Measurements from ENCODE around the gene GTF2IRD1. TPM values are rescaled to one million over a fixed set of nuclear protein-coding genes. Genes with fewer than 3 reads are reported as not detected.
"Not testable (repeated sequence)": the region's sequence is repeated elsewhere in the genome, so short reads cannot be mapped to it uniquely, and the experiment has no call there.

Gene GTF2IRD1
- total RNA-seq, 2 experiments from 2014 or later = 0.20 to 0.66 TPM

GRCh38 chr7:74612015-74612829, 158.5 kb downstream of the GTF2IRD1 start:
- Mint-ChIP-seq H3K4me1 (peaks cover 10% of the 10 kb centered on the region), H3K9me3 (ENCODE audit: low read depth) (no peaks in the 10 kb centered on the region), H3K27me3 (peaks cover 5% of the 10 kb centered on the region), H3K4me3 (no peak overlapping the region), H3K27ac (no peak overlapping the region), H3K36me3 (no peaks in the 10 kb centered on the region)
- CTCF ChIA-PET = no interaction called here
- DNase-seq (no peak), ATAC-seq (no peak)

GRCh38 chr7:74615933-74616780, 162.5 kb downstream of the GTF2IRD1 start:
- H3K27me3 Mint-ChIP-seq = peaks cover 4% of the 10 kb centered on the region
- CTCF ChIA-PET = interaction anchor here (0.9 to 1.1 kb wide), 2 partner anchors 10 to 167 kb away, joined by 3 to 4 read pairs; no protein-coding TSS in a partner anchor
- peaks cover 13% of the 10 kb centered on the region for H3K4me1 Mint-ChIP-seq
- no peaks in the 10 kb centered on the region for H3K9me3 Mint-ChIP-seq (ENCODE audit: low read depth)
- DNase-seq (no peak), ATAC-seq (no peak)
- no peak overlapping the region for H3K4me3 Mint-ChIP-seq
- H3K27ac Mint-ChIP-seq = no peak overlapping the region
- no peaks in the 10 kb centered on the region for H3K36me3 Mint-ChIP-seq

GRCh38 chr7:74617180-74617744, 163.6 kb downstream of the GTF2IRD1 start:
- peaks cover 4% of the 10 kb centered on the region for H3K27me3 Mint-ChIP-seq
- peaks cover 13% of the 10 kb centered on the region for H3K4me1 Mint-ChIP-seq
- CTCF ChIA-PET = interaction anchor here (1.0 kb wide), 1 partner anchor 11 kb away, joined by 3 read pairs; no protein-coding TSS in a partner anchor
- H3K36me3 Mint-ChIP-seq = no peaks in the 10 kb centered on the region
- ATAC-seq (peak; percentile 16), DNase-seq (no peak)
- H3K4me3 Mint-ChIP-seq = no peak overlapping the region
- peak overlapping the region; percentile 63 for H3K27ac Mint-ChIP-seq
- H3K9me3 Mint-ChIP-seq (ENCODE audit: low read depth) = no peaks in the 10 kb centered on the region

GRCh38 chr7:74619235-74619860, 165.6 kb downstream of the GTF2IRD1 start:
- ATAC-seq (no peak), DNase-seq (no peak)
- no peaks in the 10 kb centered on the region for H3K36me3 Mint-ChIP-seq
- no peaks in the 10 kb centered on the region for H3K9me3 Mint-ChIP-seq (ENCODE audit: low read depth)
- H3K4me1 Mint-ChIP-seq = peaks cover 13% of the 10 kb centered on the region
- no peak overlapping the region for H3K4me3 Mint-ChIP-seq
- CTCF ChIA-PET = interaction anchor here (0.6 kb wide), 1 partner anchor 36 kb away, joined by 3 read pairs; no protein-coding TSS in a partner anchor
- H3K27me3 Mint-ChIP-seq = no peaks in the 10 kb centered on the region
- no peak overlapping the region for H3K27ac Mint-ChIP-seq

GRCh38 chr7:74622228-74622749, 168.6 kb downstream of the GTF2IRD1 start:
- Mint-ChIP-seq H3K4me1 (peaks cover 7% of the 10 kb centered on the region), H3K27ac (no peak overlapping the region), H3K9me3 (ENCODE audit: low read depth) (no peaks in the 10 kb centered on the region), H3K27me3 (no peaks in the 10 kb centered on the region), H3K4me3 (no peak overlapping the region), H3K36me3 (no peaks in the 10 kb centered on the region)
- ATAC-seq (no peak), DNase-seq (no peak)
- CTCF ChIA-PET = interaction anchor here (0.7 kb wide), 1 partner anchor 198 kb away, joined by 4 read pairs; no protein-coding TSS in a partner anchor

- CTCF ChIA-PET = no interaction called here
- no peak for DNase-seq
- Mint-ChIP-seq H3K9me3 (ENCODE audit: low read depth) (no peaks in the 10 kb centered on the region), H3K4me1 (peaks cover 4% of the 10 kb centered on the region), H3K27me3 (no peaks in the 10 kb centered on the region), H3K36me3 (no peaks in the 10 kb centered on the region), H3K27ac (no peak overlapping the region), H3K4me3 (no peak overlapping the region)
- no peak for ATAC-seq
These were observed 169.4 kb downstream of the GTF2IRD1 start for GRCh38 chr7:74623135-74623534.

- Mint-ChIP-seq H3K27me3 (no peaks in the 10 kb centered on the region), H3K4me3 (no peak overlapping the region), H3K36me3 (no peaks in the 10 kb centered on the region), H3K9me3 (ENCODE audit: low read depth) (no peaks in the 10 kb centered on the region), H3K4me1 (peaks cover 4% of the 10 kb centered on the region), H3K27ac (no peak overlapping the region)
- ATAC-seq (no peak), DNase-seq (no peak)
- CTCF ChIA-PET = interaction anchor here (1.4 kb wide), 1 partner anchor 35 kb away, joined by 4 read pairs; no protein-coding TSS in a partner anchor
These were observed 171.7 kb downstream of the GTF2IRD1 start for GRCh38 chr7:74625446-74625845.

GRCh38 chr7:74627661-74628411, 174.1 kb downstream of the GTF2IRD1 start:
- H3K9me3 Mint-ChIP-seq (ENCODE audit: low read depth) = no peaks in the 10 kb centered on the region
- H3K4me3 Mint-ChIP-seq = no peak overlapping the region
- H3K36me3 Mint-ChIP-seq = no peaks in the 10 kb centered on the region
- H3K27me3 Mint-ChIP-seq = no peaks in the 10 kb centered on the region
- H3K4me1 Mint-ChIP-seq = peaks cover 4% of the 10 kb centered on the region
- CTCF ChIA-PET = interaction anchor here (0.7 to 0.8 kb wide), 2 partner anchors 11 to 14 kb away, joined by 3 read pairs; no protein-coding TSS in a partner anchor
- no peak overlapping the region for H3K27ac Mint-ChIP-seq
- DNase-seq = no peak
- no peak for ATAC-seq

GRCh38 chr7:74632505-74632904, 178.8 kb downstream of the GTF2IRD1 start:
- H3K27me3 Mint-ChIP-seq = no peaks in the 10 kb centered on the region
- CTCF ChIA-PET = no interaction called here
- H3K4me3 Mint-ChIP-seq = no peak overlapping the region
- no peaks in the 10 kb centered on the region for H3K36me3 Mint-ChIP-seq
- DNase-seq = no peak
- no peaks in the 10 kb centered on the region for H3K4me1 Mint-ChIP-seq
- no peaks in the 10 kb centered on the region for H3K9me3 Mint-ChIP-seq (ENCODE audit: low read depth)
- no peak overlapping the region for H3K27ac Mint-ChIP-seq
- no peak for ATAC-seq

GRCh38 chr7:74633451-74633921, 179.8 kb downstream of the GTF2IRD1 start:
- no peak for DNase-seq
- Mint-ChIP-seq H3K27me3 (no peaks in the 10 kb centered on the region), H3K27ac (no peak overlapping the region), H3K4me3 (no peak overlapping the region), H3K4me1 (no peaks in the 10 kb centered on the region), H3K9me3 (ENCODE audit: low read depth) (no peaks in the 10 kb centered on the region), H3K36me3 (no peaks in the 10 kb centered on the region)
- ATAC-seq = no peak
- CTCF ChIA-PET = no interaction called here

GRCh38 chr7:74637745-74638144, 184.0 kb downstream of the GTF2IRD1 start:
- no peaks in the 10 kb centered on the region for H3K4me1 Mint-ChIP-seq
- H3K9me3 Mint-ChIP-seq (ENCODE audit: low read depth) = no peaks in the 10 kb centered on the region
- no peak for DNase-seq
- CTCF ChIA-PET = no interaction called here
- no peak for ATAC-seq
- H3K4me3 Mint-ChIP-seq = no peak overlapping the region
- H3K27ac Mint-ChIP-seq = no peak overlapping the region
- no peaks in the 10 kb centered on the region for H3K36me3 Mint-ChIP-seq
- H3K27me3 Mint-ChIP-seq = no peaks in the 10 kb centered on the region

GRCh38 chr7:74650055-74650454, 196.3 kb downstream of the GTF2IRD1 start:
- peak overlapping the region; percentile 96 for H3K27ac Mint-ChIP-seq
- CTCF ChIA-PET; H3K36me3 Mint-ChIP-seq; H3K9me3 Mint-ChIP-seq (ENCODE audit: low read depth); H3K27me3 Mint-ChIP-seq: not testable (repeated sequence)
- peaks cover 31% of the 10 kb centered on the region for H3K4me1 Mint-ChIP-seq
- ATAC-seq = peak; percentile 91
- peak; percentile 90 for DNase-seq
- H3K4me3 Mint-ChIP-seq = peak overlapping the region; percentile 74

Measured in activated CD8-positive, alpha-beta memory T cell treated with anti-CD3 and anti-CD28 coated beads, Interleukin-2, amount 10 ng/mL, durations not matched to agents 7 days and 5 days (primary cell).